Loucy (cell line): ENCODE data around the gene TMEFF1.

Experiments used
- H2AFZ ChIP-seq: fragments of 200-600 bp; sonication (generic); 2 replicates; pipeline ENCODE4 v1.6.0; 2016; ENCODE audit warnings: antibody characterized with exemption, mild to moderate bottlenecking, low read length, moderate library complexity
- H3F3A ChIP-seq: fragments of 200-600 bp; 2 replicates; pipeline ENCODE4 v1.6.0; 2016; ENCODE audit warnings: antibody characterized with exemption, low read depth, mild to moderate bottlenecking
- H3K27me3 ChIP-seq: fragments of 200-600 bp; sonication (generic); 2 replicates; pipeline ENCODE4 v1.6.1; 2014; ENCODE audit warnings: low read length, mild to moderate bottlenecking; ENCODE audit not compliant: insufficient read depth, poor library complexity, severe bottlenecking
- H3K36me3 ChIP-seq: fragments of 200-600 bp; sonication (generic); 2 replicates; pipeline ENCODE4 v1.6.1; 2016; ENCODE audit warnings: low read length; ENCODE audit not compliant: insufficient read depth
- H3K4me1 ChIP-seq: fragments of 200-600 bp; sonication (generic); 2 replicates; pipeline ENCODE4 v1.5.1; 2014; ENCODE audit warnings: low read length, mild to moderate bottlenecking; ENCODE audit not compliant: insufficient read depth, poor library complexity, severe bottlenecking
- H3K4me2 ChIP-seq: fragments of 200-600 bp; sonication (generic); 2 replicates; pipeline ENCODE4 v1.6.0; 2014; ENCODE audit warnings: antibody characterized with exemption, low read length, low read depth, mild to moderate bottlenecking; ENCODE audit not compliant: poor library complexity, severe bottlenecking
- H3K4me3 ChIP-seq: fragments of 200-600 bp; sonication (generic); 2 replicates; pipeline ENCODE4 v1.5.1; 2014; ENCODE audit warnings: low read length, mild to moderate bottlenecking, mixed read lengths; ENCODE audit not compliant: poor library complexity, severe bottlenecking
- H3K79me2 ChIP-seq: fragments of 200-600 bp; sonication (generic); 2 replicates; pipeline ENCODE4 v1.6.1; 2014; ENCODE audit warnings: low read length; ENCODE audit not compliant: insufficient read depth
- H3K9ac ChIP-seq: fragments of 200-600 bp; sonication (generic); 2 replicates; pipeline ENCODE4 v1.6.0; 2014; ENCODE audit warnings: mild to moderate bottlenecking, low read depth, low read length, moderate library complexity; ENCODE audit not compliant: poor library complexity, severe bottlenecking
- H3K9me2 ChIP-seq: fragments of 200-600 bp; sonication (generic); replicated peaks from 2 replicates; pipeline ENCODE4 v1.6.1; 2016; ENCODE audit warnings: low read depth, low read length, mixed read lengths
- H3K9me3 ChIP-seq: fragments of 200-600 bp; sonication (generic); 2 replicates; pipeline ENCODE4 v1.6.1; 2014; ENCODE audit warnings: mild to moderate bottlenecking, antibody characterized with exemption, low read length, low read depth; ENCODE audit not compliant: insufficient read depth
- H4K20me1 ChIP-seq: fragments of 200-600 bp; sonication (generic); 2 replicates; pipeline ENCODE4 v1.6.0; 2014; ENCODE audit warnings: antibody characterized with exemption, low read length, mild to moderate bottlenecking; ENCODE audit not compliant: insufficient read depth, poor library complexity, severe bottlenecking
- EZH2phosphoT487 ChIP-seq: fragments of 200-600 bp; IDR thresholded peaks from 2 replicates; pipeline ENCODE4 v1.6.1; 2018; ENCODE audit warnings: antibody characterized with exemption, mild to moderate bottlenecking, moderate library complexity, borderline replicate concordance
- TF ChIP-seq, protein P1 (sequence below): fragments of 200-600 bp; sonication (generic); conservative IDR thresholded peaks from 2 replicates; pipeline ENCODE4 v1.5.1; 2014; ENCODE audit warnings: mild to moderate bottlenecking, antibody characterized with exemption, low read length

Gene TMEFF1

DNA sequence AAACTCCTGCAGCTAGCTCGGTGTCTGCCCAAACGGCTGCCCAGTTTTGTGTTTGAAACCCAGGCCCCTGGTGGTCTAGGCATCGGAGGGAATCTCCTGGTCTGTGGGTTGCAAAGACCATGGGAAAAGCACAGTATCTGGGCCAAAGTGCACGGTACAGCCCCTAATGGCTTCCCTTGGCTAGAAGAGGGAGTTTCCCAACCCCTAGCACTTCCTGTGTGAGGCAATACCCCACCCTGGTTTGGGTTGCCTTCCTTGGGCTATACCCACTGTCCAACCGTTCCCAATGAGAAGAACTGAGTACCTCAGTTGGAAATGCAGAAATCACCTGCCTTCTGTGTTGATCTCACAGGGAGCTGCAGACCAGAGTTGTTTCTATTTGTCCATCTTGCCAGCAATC lies 146.7 kb downstream of the TMEFF1 start:
- Histone ChIP-seq H3F3A (no peaks in the 10 kb centered on the region), H4K20me1 (no peaks in the 10 kb centered on the region), H3K4me2 (no peak overlapping the region), H2AFZ (no peak overlapping the region), H3K4me3 (no peak overlapping the region), H3K9ac (no peak overlapping the region), H3K4me1 (no peaks in the 10 kb centered on the region), H3K9me2 (no peaks in the 10 kb centered on the region), H3K79me2 (no peaks in the 10 kb centered on the region), H3K9me3 (no peaks in the 10 kb centered on the region), H3K27me3 (no peaks in the 10 kb centered on the region), H3K36me3 (no peaks in the 10 kb centered on the region)
- TF ChIP-seq, protein P1, sequence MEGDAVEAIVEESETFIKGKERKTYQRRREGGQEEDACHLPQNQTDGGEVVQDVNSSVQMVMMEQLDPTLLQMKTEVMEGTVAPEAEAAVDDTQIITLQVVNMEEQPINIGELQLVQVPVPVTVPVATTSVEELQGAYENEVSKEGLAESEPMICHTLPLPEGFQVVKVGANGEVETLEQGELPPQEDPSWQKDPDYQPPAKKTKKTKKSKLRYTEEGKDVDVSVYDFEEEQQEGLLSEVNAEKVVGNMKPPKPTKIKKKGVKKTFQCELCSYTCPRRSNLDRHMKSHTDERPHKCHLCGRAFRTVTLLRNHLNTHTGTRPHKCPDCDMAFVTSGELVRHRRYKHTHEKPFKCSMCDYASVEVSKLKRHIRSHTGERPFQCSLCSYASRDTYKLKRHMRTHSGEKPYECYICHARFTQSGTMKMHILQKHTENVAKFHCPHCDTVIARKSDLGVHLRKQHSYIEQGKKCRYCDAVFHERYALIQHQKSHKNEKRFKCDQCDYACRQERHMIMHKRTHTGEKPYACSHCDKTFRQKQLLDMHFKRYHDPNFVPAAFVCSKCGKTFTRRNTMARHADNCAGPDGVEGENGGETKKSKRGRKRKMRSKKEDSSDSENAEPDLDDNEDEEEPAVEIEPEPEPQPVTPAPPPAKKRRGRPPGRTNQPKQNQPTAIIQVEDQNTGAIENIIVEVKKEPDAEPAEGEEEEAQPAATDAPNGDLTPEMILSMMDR = no peak
- no peak for TF ChIP-seq EZH2phosphoT487

DNA sequence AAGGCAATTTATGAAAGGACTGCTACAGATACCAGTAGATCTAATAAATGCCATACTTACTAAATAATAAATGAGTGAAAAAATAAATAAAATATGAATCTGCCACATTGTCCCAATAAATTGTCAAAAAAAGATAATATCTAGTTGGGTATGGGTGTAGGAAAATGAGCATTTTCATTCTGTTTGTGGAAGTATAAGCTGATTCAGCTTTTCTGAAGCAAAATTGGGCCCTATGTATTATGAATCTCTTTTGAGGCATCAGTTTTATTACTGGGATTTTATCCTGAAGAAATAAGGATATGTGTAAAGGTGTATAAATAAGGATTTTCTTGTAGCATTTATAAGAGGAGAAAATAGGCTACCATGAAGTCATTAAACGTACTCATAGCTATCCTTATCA lies 151.0 kb downstream of the TMEFF1 start:
- Histone ChIP-seq H3K4me3 (no peak overlapping the region), H3K36me3 (no peaks in the 10 kb centered on the region), H3K4me2 (no peak overlapping the region), H3K27me3 (no peaks in the 10 kb centered on the region), H3K9me2 (no peaks in the 10 kb centered on the region), H3K9me3 (no peaks in the 10 kb centered on the region), H3K9ac (no peak overlapping the region), H4K20me1 (no peaks in the 10 kb centered on the region), H2AFZ (no peak overlapping the region), H3K4me1 (no peaks in the 10 kb centered on the region), H3F3A (no peaks in the 10 kb centered on the region), H3K79me2 (no peaks in the 10 kb centered on the region)
- TF ChIP-seq, protein P1 = no peak
- no peak for TF ChIP-seq EZH2phosphoT487

DNA sequence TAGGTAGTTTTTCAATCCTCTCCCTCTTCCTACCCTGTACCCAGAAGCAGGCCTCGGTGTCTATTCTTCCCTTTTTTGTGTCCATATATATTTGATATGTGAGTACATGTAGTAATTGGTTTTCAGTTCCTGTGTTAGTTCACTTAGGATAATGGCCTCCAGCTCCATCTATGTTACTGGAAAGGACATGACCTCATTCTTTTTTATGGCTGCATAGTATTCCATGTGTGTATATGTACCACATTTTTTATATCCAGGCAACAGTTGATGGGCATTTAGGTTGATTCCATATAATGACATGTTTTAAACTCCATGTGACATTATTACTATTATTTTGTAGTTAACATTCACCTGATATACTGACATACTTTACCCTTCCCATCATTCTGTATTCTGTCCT lies 154.0 kb downstream of the TMEFF1 start:
- H3K4me1 ChIP-seq = no peaks in the 10 kb centered on the region
- no peak overlapping the region for H3K4me3 ChIP-seq
- H3K4me2 ChIP-seq = no peak overlapping the region
- H4K20me1 ChIP-seq = no peaks in the 10 kb centered on the region
- no peak overlapping the region for H3K9ac ChIP-seq
- no peaks in the 10 kb centered on the region for H3K9me3 ChIP-seq
- H3F3A ChIP-seq = no peaks in the 10 kb centered on the region
- H3K36me3 ChIP-seq = no peaks in the 10 kb centered on the region
- no peaks in the 10 kb centered on the region for H3K79me2 ChIP-seq
- TF ChIP-seq EZH2phosphoT487 = no peak
- TF ChIP-seq, protein P1 = no peak
- H3K9me2 ChIP-seq = no peaks in the 10 kb centered on the region
- no peaks in the 10 kb centered on the region for H3K27me3 ChIP-seq
- H2AFZ ChIP-seq = no peak overlapping the region
